IMR-90 (cell line): ENCODE data around the gene RECQL5.

Experiments
- BHLHE40 ChIP-seq: fragments of 150-350 bp; IDR thresholded peaks from 2 replicates; pipeline ENCODE4 v1.6.1; 2016; ENCODE audit warnings: mild to moderate bottlenecking, low read depth, low read length
- CEBPB ChIP-seq: IDR thresholded peaks from 2 replicates; pipeline ENCODE4 v1.6.1; 2012; ENCODE audit warnings: low read depth, low read length, improper control_type of control experiment
- CHD1 ChIP-seq: IDR thresholded peaks from 2 replicates; pipeline ENCODE4 v1.6.1; 2012; ENCODE audit warnings: low read depth, low read length, improper control_type of control experiment
- CTCF ChIP-seq: conservative IDR thresholded peaks from 2 replicates; pipeline ENCODE4 v1.5.1; 2012; ENCODE audit warnings: mild to moderate bottlenecking, low read depth, low read length, improper control_type of control experiment
- ELK1 ChIP-seq: fragments of 150-350 bp; IDR thresholded peaks from 2 replicates; pipeline ENCODE4 v1.6.1; 2016; ENCODE audit warnings: low read depth, mild to moderate bottlenecking, low read length, moderate library complexity, borderline replicate concordance
- FOS ChIP-seq: fragments of 150-350 bp; IDR thresholded peaks from 2 replicates; pipeline ENCODE4 v1.6.1; 2016; ENCODE audit warnings: low read depth, low read length
- MAZ ChIP-seq: IDR thresholded peaks from 2 replicates; pipeline ENCODE4 v1.6.1; 2012; ENCODE audit warnings: low read depth, mild to moderate bottlenecking, low read length, improper control_type of control experiment, moderate library complexity, borderline replicate concordance
- MXI1 ChIP-seq: IDR thresholded peaks from 2 replicates; pipeline ENCODE4 v1.6.1; 2012; ENCODE audit warnings: low read depth, mild to moderate bottlenecking, low read length, moderate library complexity, borderline replicate concordance
- NFE2L2 ChIP-seq: fragments of 150-350 bp; IDR thresholded peaks from 2 replicates; pipeline ENCODE4 v1.6.1; 2016; ENCODE audit warnings: low read depth, mild to moderate bottlenecking, low read length
- POLR2A ChIP-seq: IDR thresholded peaks from 2 replicates; pipeline ENCODE4 v1.6.1; 2012; ENCODE audit warnings: mild to moderate bottlenecking, low read depth, low read length
- RCOR1 ChIP-seq: IDR thresholded peaks from 2 replicates; pipeline ENCODE4 v1.6.1; 2012; ENCODE audit warnings: mild to moderate bottlenecking, low read length, improper control_type of control experiment; ENCODE audit not compliant: insufficient replicate concordance
- RFX5 ChIP-seq: IDR thresholded peaks from 2 replicates; pipeline ENCODE4 v1.8.0; 2012; ENCODE audit warnings: low read depth, mild to moderate bottlenecking, low read length, moderate library complexity
- SMC3 ChIP-seq: fragments of 150-350 bp; IDR thresholded peaks from 2 replicates; pipeline ENCODE4 v1.6.1; 2016; ENCODE audit warnings: low read depth, mild to moderate bottlenecking, antibody characterized with exemption, low read length, moderate library complexity
- USF2 ChIP-seq: fragments of 150-350 bp; IDR thresholded peaks from 2 replicates; pipeline ENCODE4 v1.6.1; 2017; ENCODE audit warnings: mild to moderate bottlenecking, antibody characterized with exemption, low read length, low read depth

- no peak for TF ChIP-seq MXI1
- no peak for TF ChIP-seq CTCF
- no peak for TF ChIP-seq BHLHE40
- no peak for TF ChIP-seq RCOR1
- no peak for TF ChIP-seq CHD1
- no peak for TF ChIP-seq CEBPB
- TF ChIP-seq RFX5: no peak
- TF ChIP-seq POLR2A: no peak
- TF ChIP-seq USF2: no peak
- no peak for TF ChIP-seq FOS
- no peak for TF ChIP-seq MAZ
- TF ChIP-seq SMC3: no peak
- no peak for TF ChIP-seq ELK1
- TF ChIP-seq NFE2L2: no peak
Observed at GRCh38 chr17:75707079-75707571, 40.2 kb upstream of the RECQL5 start.
